Cerebellar cortex (tissue), 1 donor: ENCODE results near the gene WNT9B.
A peak's percentile ranks its signal among the peaks of the same experiment; 100 is the strongest.

ENCODE experiments used
- DNase-seq: peaks from one replicate; pipeline ENCODE4 v3.0.0-alpha.2; 2015; ENCODE audit warnings: low spot score

WNT9B gene

DNA sequence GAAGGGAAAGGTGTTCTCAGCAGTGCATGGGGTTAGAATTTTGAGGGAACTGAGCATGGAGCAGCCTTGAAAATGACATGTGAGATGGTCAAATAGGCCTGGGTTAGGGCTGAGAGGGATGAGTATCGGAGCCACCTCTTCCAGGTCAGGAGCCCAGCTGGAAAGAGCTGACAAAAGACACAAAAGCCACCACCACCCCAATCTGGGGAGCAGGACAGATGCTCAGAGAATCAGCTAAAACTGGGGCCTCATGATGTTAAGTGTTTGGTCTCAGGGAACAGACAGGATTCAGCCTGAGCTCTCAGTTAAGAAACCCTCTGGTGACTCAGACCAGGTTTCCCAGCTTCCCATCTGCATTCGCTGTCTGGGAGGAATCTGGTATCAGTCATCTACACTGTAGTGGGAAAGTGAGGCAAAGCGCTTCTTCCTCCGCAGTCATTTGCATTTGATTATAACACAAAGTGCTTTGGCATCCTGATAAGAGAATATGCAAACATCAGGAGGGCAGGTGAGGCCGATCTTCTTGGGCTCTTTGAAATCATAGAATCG, 2.6 kb downstream of the WNT9B start:
- no peak for DNase-seq

- DNase-seq, result no peak
Observed at GRCh38 chr17:46854515-46854914, 3.1 kb downstream of the WNT9B start.

- DNase-seq, result no peak
Observed at GRCh38 chr17:46854948-46855347, 3.6 kb downstream of the WNT9B start.

DNA sequence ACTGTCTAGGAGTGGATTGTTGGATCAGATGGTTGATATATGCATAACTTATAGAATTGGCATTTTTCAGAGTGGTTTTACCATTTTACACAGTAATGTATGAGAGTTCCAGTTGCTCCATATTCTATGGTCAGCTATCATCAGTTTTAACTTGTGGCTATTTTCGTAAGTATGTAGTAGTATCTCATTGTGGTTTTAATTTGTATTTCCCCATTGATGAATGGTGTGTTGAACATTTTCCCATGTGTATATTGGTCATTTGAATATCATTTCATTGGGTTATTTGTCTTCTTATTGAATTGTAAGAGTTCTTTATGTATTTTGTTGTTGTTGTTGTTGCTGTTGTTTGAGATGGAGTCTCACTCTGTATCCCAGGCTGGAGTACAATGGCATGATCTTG, 6.2 kb downstream of the WNT9B start:
- no peak for DNase-seq

DNA sequence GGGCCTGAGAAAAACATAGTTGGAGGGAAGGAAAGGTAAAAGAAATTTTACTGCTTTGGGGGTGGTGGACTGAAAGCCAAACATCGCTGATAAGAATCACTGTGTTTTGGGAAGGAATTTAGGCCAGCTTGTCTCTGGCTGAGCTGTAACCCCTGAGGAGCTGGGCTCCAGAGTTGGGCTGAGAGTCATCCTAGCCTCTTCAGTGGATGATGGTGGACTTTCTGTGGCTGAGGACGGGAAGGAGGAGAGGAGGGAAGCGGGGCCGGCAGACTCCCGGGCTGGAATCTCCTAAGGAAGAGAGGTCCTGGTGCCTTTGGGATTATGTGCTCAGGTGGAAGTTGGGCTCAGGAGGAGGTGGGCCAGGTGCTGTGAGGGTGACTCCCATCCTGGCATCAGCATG, 8.6 kb downstream of the WNT9B start:
- no peak for DNase-seq

- DNase-seq, result no peak
Observed at GRCh38 chr17:46862949-46863348, 11.6 kb downstream of the WNT9B start.

DNA sequence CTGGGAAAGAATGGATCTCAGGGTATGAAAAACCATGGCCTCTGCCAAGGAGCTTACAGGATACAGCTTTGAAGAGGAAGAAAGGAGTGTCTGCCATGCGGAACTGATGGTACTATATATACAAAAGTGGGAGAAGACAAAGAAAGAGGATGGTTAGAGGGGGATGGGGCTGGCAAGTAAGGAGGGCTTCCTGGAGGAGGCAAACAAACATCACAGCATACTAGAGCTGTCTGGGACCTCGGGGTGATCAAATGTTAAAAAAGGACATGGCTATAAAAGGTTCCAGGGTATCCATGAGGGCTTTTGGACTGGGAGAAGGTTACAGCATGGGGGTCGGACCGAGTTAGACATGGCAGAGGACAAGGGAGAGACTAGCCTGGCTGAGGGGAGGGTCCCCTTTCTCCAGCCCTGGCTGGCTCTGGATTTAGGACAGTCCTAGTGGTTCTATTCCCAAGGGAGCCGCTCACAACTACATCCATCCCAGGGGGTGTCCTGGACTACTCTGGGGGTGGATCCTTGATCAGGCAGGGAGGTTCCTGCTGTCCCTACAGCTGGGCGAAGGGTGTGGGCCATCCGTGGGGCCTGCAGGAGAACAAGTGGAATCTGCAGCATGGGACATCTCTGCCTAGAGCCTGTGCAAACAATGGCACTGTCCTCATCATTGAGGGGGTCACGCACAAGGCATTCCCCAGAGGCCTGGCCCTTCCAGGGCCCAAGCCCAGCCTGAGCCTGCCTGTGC, 12.2 kb downstream of the WNT9B start:
- no peak for DNase-seq

GRCh38 chr17:46865100-46865499, 13.7 kb downstream of the WNT9B start:
- no peak for DNase-seq

DNA sequence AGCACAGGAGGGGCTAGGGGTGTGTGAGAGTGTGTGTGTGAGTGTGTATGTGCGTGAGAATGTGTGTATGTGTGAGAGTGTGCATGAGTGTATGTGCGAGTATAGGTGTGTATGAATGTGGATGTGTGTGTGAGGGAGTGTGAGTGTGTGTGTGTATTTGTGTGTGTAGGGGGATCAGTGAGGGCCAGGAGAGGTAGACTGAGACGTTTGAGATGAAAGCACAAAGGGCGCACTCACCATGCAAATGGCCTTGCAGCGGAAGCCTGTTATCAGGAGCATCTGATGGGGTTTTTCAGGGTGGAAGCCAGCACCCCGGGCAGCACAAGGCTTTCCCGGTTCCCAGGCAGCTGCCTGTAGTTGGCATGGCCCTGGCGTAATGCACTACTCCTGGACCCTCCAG, 14.9 kb downstream of the WNT9B start:
- no peak for DNase-seq

DNA sequence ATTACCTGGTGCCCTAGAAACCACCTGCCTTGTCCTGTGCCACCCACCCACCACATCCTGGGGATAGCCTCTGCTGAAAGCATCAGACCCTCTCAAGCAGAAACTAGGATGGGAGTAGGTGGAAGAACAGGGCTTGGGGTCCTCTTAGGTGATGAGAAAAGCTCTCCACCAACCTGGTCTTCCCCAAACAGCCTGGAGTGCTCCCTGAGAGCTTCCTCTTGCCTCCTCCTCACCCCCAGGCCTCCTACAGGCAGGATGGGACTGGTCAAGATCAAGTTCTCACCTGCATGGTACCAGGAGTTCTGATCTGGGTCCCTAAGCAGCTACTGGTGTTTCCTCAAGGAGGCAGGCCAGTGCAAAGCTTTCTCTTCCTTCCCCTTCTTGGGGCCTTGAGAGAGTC, 15.4 kb downstream of the WNT9B start:
- no peak for DNase-seq

GRCh38 chr17:46868689-46869187, 17.4 kb downstream of the WNT9B start:
- no peak for DNase-seq

- no peak for DNase-seq
Observed at GRCh38 chr17:46869296-46869695, 17.9 kb downstream of the WNT9B start.

DNA sequence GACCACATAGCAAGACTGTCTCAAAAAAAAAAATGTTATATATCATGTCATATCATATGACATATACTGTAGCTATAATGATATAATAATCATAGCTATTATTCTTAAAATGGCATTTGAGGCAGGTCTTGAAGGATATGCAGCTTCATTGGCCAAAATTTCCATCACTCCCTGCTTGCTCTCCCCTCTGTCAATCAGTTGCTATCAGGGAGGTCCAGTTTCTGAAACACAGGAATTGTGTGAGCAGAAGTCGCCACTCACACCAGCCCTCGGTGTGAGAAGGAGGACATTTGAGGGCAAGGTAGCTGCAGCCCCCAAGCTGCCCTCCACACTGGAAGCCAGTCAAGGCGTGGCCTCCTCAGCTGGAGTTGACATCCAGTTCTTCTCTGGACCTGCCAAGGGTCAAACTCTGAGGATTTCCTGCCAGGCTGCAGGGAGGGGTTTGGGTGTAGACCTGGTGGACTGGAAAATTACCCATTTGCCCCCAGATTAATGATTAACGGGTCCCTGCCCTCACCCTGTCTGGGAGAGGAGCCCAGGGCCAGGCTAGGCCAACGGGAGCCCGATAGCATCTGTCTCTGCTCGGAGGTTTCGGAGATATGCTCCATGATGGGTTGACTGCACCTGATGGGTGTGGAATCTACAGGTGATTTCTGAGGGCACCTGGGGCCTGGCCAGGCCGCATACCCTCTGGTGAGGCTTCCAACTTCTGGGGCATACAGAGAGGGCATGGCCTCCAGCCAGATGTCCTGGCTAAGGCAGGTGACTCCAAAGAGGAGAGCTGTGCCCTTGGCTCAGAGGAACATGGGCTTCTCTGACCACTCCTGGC, 18.8 kb downstream of the WNT9B start:
- no peak for DNase-seq

DNA sequence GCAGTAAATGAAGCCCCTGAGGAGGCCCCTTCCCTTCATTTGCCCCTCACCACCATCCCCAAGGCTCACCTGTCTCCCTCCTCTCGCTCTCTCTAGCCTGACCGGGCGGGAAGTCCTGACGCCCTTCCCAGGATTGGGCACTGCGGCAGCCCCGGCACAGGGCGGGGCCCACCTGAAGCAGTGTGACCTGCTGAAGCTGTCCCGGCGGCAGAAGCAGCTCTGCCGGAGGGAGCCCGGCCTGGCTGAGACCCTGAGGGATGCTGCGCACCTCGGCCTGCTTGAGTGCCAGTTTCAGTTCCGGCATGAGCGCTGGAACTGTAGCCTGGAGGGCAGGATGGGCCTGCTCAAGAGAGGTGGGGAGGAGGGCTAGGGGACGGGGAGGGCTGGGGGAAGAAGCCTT, 21.0 kb downstream of the WNT9B start:
- DNase-seq, result no peak

- DNase-seq, result no peak
Observed at GRCh38 chr17:46873941-46874645, 22.7 kb downstream of the WNT9B start.

DNA sequence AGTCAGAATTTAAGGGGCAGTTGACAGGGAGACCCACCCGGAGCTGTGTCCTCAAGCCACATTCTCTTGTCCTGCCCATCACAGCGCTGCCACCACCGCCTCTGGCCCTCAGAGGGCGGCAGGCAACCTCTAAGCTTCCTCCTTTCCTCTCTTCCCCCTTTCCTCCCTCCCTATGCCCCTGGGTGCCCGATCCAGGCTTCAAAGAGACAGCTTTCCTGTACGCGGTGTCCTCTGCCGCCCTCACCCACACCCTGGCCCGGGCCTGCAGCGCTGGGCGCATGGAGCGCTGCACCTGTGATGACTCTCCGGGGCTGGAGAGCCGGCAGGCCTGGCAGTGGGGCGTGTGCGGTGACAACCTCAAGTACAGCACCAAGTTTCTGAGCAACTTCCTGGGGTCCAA, 23.5 kb downstream of the WNT9B start:
- DNase-seq, result no peak

DNA sequence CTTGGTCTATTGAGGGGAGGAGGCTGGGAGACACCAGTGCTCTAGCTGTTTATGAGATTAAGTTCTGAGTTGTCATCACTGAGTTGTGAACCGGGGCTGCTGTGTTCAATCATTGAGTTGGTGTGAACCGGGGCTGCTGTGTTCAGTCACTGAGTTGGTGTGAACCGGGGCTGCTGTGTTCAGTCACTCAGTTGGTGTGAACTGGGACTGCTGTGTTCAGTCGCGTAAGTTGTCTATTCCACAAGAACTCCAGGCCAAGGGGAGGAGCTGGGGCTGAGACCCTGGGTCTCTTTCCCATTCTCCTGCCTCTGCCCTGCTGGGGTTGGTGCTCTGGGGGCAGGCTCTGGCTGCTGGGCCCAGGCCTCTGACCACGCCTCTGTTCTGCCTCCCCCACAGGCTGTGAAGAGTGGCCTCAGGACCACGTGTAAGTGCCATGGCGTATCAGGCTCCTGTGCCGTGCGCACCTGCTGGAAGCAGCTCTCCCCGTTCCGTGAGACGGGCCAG, 24.5 kb downstream of the WNT9B start:
- no peak for DNase-seq

DNA sequence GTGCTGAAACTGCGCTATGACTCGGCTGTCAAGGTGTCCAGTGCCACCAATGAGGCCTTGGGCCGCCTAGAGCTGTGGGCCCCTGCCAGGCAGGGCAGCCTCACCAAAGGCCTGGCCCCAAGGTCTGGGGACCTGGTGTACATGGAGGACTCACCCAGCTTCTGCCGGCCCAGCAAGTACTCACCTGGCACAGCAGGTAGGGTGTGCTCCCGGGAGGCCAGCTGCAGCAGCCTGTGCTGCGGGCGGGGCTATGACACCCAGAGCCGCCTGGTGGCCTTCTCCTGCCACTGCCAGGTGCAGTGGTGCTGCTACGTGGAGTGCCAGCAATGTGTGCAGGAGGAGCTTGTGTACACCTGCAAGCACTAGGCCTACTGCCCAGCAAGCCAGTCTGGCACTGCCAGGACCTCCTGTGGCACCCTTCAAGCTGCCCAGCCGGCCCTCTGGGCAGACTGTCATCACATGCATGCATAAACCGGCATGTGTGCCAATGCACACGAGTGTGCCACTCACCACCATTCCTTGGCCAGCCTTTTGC, 25.0 kb downstream of the WNT9B start:
- DNase-seq, result peak; percentile 89

DNA sequence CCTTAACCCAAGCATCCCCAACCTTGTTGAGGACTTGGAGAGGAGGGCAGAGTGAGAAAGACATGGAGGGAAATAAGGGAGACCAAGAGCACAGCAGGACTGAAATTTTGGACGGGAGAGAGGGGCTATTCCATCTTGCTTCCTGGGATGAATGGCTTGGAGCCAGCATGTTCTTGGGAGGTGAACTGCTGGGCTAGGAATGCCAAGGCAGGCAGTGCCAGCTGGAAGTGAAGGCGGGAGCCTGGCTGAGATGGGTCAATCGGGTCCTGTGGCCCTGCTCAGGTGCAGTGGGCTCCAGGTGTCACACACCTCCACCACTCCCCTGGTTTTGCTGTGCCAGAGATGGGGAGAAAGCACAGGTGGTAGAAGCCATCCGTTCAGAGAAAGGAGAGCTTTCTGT, 25.5 kb downstream of the WNT9B start:
- DNase-seq, result no peak

- no peak for DNase-seq
Observed at GRCh38 chr17:46877466-46877865, 26.1 kb downstream of the WNT9B start.

GRCh38 chr17:46878055-46878454, 26.7 kb downstream of the WNT9B start:
- no peak for DNase-seq

- DNase-seq, result no peak
Observed at GRCh38 chr17:46879101-46879500, 27.7 kb downstream of the WNT9B start.
